Measurements from ENCODE around the gene MIDN.
"Not testable (repeated sequence)": the region's sequence is repeated elsewhere in the genome, so short reads cannot be mapped to it uniquely, and the experiment has no call there.

MIDN gene

DNA sequence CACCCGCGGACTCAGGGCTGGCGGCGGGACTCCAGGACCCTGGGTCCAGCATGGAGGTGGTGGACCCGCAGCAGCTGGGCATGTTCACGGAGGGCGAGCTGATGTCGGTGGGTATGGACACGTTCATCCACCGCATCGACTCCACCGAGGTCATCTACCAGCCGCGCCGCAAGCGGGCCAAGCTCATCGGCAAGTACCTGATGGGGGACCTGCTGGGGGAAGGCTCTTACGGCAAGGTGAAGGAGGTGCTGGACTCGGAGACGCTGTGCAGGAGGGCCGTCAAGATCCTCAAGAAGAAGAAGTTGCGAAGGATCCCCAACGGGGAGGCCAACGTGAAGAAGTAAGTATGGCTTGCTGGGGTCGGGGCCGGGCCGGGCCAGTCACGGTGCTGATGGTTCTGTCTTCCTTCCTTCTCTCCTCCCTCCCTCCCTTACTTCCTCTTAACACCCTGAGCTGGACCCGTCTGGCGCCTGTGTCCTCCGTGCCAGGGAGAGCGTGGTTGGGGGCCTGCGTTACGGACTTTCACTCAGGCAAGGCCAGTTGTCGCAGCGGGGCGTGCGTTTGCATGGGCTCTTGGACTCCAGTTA lies 41.4 kb upstream of the MIDN start:
- TF ChIP-seq, protein P1, sequence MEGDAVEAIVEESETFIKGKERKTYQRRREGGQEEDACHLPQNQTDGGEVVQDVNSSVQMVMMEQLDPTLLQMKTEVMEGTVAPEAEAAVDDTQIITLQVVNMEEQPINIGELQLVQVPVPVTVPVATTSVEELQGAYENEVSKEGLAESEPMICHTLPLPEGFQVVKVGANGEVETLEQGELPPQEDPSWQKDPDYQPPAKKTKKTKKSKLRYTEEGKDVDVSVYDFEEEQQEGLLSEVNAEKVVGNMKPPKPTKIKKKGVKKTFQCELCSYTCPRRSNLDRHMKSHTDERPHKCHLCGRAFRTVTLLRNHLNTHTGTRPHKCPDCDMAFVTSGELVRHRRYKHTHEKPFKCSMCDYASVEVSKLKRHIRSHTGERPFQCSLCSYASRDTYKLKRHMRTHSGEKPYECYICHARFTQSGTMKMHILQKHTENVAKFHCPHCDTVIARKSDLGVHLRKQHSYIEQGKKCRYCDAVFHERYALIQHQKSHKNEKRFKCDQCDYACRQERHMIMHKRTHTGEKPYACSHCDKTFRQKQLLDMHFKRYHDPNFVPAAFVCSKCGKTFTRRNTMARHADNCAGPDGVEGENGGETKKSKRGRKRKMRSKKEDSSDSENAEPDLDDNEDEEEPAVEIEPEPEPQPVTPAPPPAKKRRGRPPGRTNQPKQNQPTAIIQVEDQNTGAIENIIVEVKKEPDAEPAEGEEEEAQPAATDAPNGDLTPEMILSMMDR (IDR thresholded peaks at IDR 0.05), result peak; percentile 23
- Histone ChIP-seq H3K9me3 (no peaks in the 10 kb centered on the region), H3K27me3 (no peaks in the 10 kb centered on the region), H3K27ac (peak overlapping the region; percentile 90), H3K4me3 (ENCODE audit: low read depth in 1 of 2, low read length in 1 of 2) (peak overlapping the region; percentile 84 to 92), H3K4me1 (ENCODE audit: control insufficient read depth in 1 of 2, insufficient read depth in 1 of 2, low read depth in 1 of 2, low read length in 1 of 2) (peaks cover 46 to 50% of the 10 kb centered on the region in 2 experiments), H3K36me3 (no peaks in the 10 kb centered on the region)

DNA sequence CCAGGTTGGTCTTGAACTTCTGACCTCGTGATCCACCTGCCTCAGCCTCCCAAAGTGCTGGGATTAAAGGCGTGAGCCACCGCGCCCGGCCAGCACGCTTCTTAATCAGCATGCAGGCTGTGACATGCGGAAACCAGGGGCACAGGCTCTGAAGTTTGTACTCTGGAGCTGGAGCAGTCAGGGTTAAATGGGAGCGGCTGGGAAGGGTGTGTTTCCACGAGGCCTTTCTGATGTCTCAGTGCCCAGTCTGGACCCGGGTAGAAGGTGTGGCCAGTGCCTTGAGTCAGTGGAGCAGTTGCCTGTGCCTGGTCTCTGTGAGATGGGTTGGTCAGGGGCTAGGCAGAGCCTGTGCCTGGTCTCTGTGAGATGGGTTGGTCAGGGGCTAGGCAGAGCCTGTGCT lies 39.6 kb upstream of the MIDN start:
- H3K27me3 ChIP-seq, H3K36me3 ChIP-seq, H3K27ac ChIP-seq, H3K9me3 ChIP-seq: not testable (repeated sequence)
- Histone ChIP-seq H3K4me1 (ENCODE audit: control insufficient read depth in 1 of 2, insufficient read depth in 1 of 2, low read depth in 1 of 2, low read length in 1 of 2) (peaks cover 59 to 62% of the 10 kb centered on the region in 2 experiments), H3K4me3 (ENCODE audit: low read depth in 1 of 2, low read length in 1 of 2) (peak overlapping the region; percentile 3 to 92)

DNA sequence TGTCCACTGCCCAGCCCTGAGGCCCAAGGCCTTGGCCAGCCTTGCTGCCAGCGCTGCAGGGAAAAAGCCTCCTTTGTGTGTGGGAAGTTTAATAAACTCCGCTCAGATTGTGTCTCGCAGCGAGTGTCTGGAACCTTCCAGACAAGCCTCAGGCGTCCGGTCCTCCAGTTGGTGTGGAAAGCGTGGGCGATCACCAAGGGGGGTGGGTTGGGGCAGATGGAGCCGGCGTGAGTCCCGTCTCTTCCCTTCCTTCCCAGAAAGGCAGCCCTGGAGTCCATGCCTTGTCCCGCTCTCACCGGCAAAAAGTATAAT lies 38.2 kb upstream of the MIDN start:
- H3K27ac ChIP-seq, result no peak overlapping the region
- H3K4me1 ChIP-seq (ENCODE audit: control insufficient read depth in 1 of 2, insufficient read depth in 1 of 2, low read depth in 1 of 2, low read length in 1 of 2), result peaks cover 62 to 65% of the 10 kb centered on the region in 2 experiments
- H3K27me3 ChIP-seq, result no peaks in the 10 kb centered on the region
- no peak overlapping the region for H3K4me3 ChIP-seq (ENCODE audit: low read depth in 1 of 2, low read length in 1 of 2)
- no peaks in the 10 kb centered on the region for H3K9me3 ChIP-seq
- no peaks in the 10 kb centered on the region for H3K36me3 ChIP-seq
- TF ChIP-seq, protein P1 (IDR thresholded peaks at IDR 0.05), result no peak

DNA sequence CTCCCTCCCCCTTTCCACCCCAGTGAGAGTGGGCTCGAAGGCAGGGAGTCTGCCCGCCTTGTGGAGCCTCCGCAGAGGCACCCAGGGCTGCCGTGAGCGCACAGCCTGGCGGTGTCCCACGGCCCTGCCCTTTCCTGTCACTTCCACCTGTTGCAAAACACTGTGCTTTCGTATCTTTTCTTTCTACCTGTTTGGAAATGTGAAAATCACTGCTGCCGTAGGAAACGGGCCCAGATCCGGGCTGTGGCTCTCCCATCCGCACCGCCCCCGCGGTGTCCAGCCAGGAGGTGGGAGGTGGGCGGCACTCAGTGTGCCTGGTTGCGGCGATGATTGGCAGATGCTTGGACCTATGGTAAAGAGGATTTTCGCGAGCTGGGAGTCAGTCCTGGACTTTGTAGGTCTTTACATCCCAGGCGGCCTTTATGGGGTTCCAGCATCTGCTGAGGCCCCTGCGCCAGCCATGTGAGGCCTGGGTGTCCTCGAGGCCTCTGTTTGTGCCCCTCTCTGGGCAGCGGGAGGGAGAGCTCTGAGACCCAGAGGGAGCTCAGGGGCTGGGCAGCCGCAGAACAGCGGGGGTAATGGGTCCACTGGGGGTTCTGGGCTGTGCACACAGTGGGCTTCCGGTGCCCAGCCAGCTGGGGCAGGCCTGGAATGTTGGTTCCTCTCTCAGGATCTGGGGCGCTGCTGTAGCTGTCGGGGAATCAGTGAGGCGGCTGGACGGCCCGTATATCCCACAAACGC lies 36.7 kb upstream of the MIDN start:
- Histone ChIP-seq H3K4me1 (ENCODE audit: control insufficient read depth in 1 of 2, insufficient read depth in 1 of 2, low read depth in 1 of 2, low read length in 1 of 2) (peaks cover 57 to 59% of the 10 kb centered on the region in 2 experiments), H3K27ac (peak overlapping the region; percentile 76)

DNA sequence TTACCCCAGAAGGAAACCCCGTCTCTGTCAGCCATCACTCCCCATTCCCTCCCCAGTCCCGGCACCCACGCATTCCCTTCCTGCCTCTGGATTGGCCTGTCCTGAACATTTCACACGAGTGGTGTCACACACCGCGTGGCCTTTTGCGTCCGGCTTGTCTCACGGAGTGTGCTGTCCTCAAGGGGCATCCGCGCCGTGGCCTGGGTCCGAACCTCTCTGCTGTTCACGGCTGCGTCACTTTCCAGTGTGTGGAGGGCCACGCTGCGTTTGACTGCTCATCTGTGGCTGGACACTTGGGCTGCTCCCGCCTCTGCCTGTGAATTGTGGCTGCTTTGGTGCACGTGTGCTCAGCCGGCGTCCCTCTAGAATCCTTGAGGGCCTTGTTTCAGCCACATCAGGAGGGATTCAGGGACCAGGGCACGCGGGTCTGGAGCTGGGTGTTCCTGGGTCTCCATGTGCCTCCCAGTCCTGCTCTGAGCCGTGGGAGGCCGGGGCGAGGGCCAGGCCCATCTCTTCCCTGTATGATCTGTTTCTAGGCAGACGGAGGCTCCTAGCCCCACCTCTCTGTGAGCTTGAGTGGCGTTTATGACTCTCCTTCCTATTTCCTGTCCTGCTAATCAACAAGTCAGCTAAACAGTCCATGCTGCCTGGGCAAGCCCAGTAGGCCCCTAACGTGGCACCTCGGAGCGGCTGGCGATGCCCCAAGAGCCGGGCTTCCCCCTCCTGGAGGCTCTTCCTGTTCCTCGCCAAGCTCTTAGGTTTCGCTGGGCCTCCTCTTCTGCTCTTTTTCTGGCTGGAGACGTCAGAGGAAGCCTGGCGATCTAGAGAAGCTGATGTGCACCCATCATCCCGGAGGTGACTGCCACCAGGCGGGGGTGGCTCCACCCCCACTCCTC lies 34.7 kb upstream of the MIDN start:
- peak overlapping the region in 1 of 2 experiments; percentile 14 for H3K4me3 ChIP-seq (ENCODE audit: low read depth in 1 of 2, low read length in 1 of 2)
- H3K36me3 ChIP-seq, result peaks cover 3% of the 10 kb centered on the region
- no peaks in the 10 kb centered on the region for H3K27me3 ChIP-seq
- H3K4me1 ChIP-seq (ENCODE audit: control insufficient read depth in 1 of 2, insufficient read depth in 1 of 2, low read depth in 1 of 2, low read length in 1 of 2), result peaks cover 39 to 40% of the 10 kb centered on the region in 2 experiments
- TF ChIP-seq, protein P1 (IDR thresholded peaks at IDR 0.05), result no peak
- peak overlapping the region; percentile 76 for H3K27ac ChIP-seq
- H3K9me3 ChIP-seq, result no peaks in the 10 kb centered on the region

More for the DNA sequence above, 36.7 kb upstream of the MIDN start:
- peak overlapping the region; percentile 34 to 47 for H3K4me3 ChIP-seq (ENCODE audit: low read depth in 1 of 2, low read length in 1 of 2)
- H3K9me3 ChIP-seq, result no peaks in the 10 kb centered on the region
- peaks cover 3% of the 10 kb centered on the region for H3K36me3 ChIP-seq
- TF ChIP-seq, protein P1 (IDR thresholded peaks at IDR 0.05), result no peak
- H3K27me3 ChIP-seq, result no peaks in the 10 kb centered on the region

Measured in neutrophil (primary cell).